Mucosa of descending colon (tissue), 3 donors: ENCODE results near the gene ASTL. TPM values are rescaled to one million over a fixed set of nuclear protein-coding genes. Genes with fewer than 3 reads are reported as not detected.
A peak's percentile ranks its signal among the peaks of the same experiment; 100 is the strongest.

ENCODE experiments used
- ATAC-seq: fragments of 200-7000 bp; cut with Tn5 transposase; one replicate; pipeline ENCODE4 v1.9.1; 2020; ENCODE audit warnings: mild to moderate bottlenecking, moderate library complexity
- DNase-seq, 3 donors: peaks; one replicate each; pipeline ENCODE4 v3.0.0-alpha.2; 2020
- H3K36me3 ChIP-seq: fragments of 200-600 bp; one replicate; pipeline ENCODE4 v1.8.0; 2021; ENCODE audit warnings: low read depth, mild to moderate bottlenecking
- H3K4me1 ChIP-seq: fragments of 200-600 bp; one replicate; pipeline ENCODE4 v1.8.0; 2021; ENCODE audit warnings: low read depth, mild to moderate bottlenecking
- H3K4me3 ChIP-seq: fragments of 200-600 bp; one replicate; pipeline ENCODE4 v1.8.0; 2021; ENCODE audit warnings: mild to moderate bottlenecking
- H3K9me3 ChIP-seq: fragments of 200-600 bp; one replicate; pipeline ENCODE4 v1.8.0; 2021; ENCODE audit warnings: mild to moderate bottlenecking
- intact Hi-C, 2 donors: fragments of 100-400 bp; cut with DNase I in 1 of 2; cut with micrococcal nuclease in 1 of 2; formaldehyde crosslinking; loops; one replicate each; pipeline versions ENCODE4 v1.11.0 to v1.11.1; 2022; cut with DNase I, micrococcal nuclease
- total RNA-seq, 3 donors: library from RNA; stranded (reverse); fragmentation: NEBNext Ultra II Directional in 2 of 3; extraction: Animal tissue kit (Norgen Biotek cat#: 25700) in 2 of 3; gene quantifications; one replicate each; pipeline versions ENCODE4 v1.2.1 to v1.2.4, GENCODE V29; 2021 to 2023
- TF ChIP-seq, protein P1 (sequence below): fragments of 200-600 bp; IDR thresholded peaks from one replicate; pipeline ENCODE4 v1.8.0; 2022; ENCODE audit warnings: antibody characterized with exemption, mild to moderate bottlenecking
- donor health status: DM: no; HTN: no; CAD: no; lungs with moderate emphysema.
- donor health status: DM: no; HTN: no; CAD: no.
- donor health status: DM: no; HTN: yes; CAD: no.

ASTL gene
- total RNA-seq, 3 donors from 2014 or later = not detected

DNA sequence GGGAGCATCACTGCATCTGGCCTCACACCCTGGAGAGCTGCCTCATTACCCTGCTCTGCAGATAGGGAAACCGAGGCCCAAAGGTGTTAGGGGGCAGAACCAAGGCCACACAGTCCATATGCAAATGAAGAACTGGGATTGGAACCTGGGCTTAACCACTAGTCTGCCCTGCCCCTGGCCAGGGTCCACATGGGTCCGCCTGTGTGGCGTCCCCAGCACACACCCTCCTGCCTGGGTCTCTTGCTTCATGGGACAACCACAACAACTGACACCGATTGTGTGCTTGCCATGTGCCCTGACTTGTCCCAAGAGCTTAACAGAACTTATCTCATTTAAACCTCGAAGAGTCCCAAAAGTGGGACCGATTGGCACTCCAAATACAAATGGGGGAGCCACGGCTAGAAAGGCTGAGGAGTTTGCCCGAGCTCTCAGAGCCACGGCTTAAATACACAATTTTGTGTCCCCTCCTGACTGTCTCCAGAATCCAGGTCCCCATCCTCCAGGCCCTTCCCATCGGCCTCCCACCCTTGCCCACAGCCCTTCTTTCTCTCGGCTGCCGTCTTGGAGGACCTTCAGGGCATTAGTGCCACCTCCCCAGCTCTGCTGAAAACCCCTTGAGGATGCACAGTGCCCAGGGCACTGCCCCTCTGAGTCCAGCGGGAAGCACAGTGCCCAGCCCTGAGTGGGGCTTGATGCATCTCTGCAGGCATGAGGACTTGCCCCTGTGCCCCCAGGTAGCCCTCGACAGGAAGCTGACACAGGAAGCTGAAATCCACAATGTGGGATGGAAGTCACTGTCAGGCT, 12.7 kb upstream of the ASTL start:
- H3K36me3 ChIP-seq = no peaks in the 10 kb centered on the region
- no peak for DNase-seq
- no peak overlapping the region for H3K4me3 ChIP-seq
- intact Hi-C loops = no loop called here
- peaks cover 6% of the 10 kb centered on the region for H3K4me1 ChIP-seq
- ATAC-seq = no peak
- no peaks in the 10 kb centered on the region for H3K9me3 ChIP-seq
- TF ChIP-seq, protein P1, sequence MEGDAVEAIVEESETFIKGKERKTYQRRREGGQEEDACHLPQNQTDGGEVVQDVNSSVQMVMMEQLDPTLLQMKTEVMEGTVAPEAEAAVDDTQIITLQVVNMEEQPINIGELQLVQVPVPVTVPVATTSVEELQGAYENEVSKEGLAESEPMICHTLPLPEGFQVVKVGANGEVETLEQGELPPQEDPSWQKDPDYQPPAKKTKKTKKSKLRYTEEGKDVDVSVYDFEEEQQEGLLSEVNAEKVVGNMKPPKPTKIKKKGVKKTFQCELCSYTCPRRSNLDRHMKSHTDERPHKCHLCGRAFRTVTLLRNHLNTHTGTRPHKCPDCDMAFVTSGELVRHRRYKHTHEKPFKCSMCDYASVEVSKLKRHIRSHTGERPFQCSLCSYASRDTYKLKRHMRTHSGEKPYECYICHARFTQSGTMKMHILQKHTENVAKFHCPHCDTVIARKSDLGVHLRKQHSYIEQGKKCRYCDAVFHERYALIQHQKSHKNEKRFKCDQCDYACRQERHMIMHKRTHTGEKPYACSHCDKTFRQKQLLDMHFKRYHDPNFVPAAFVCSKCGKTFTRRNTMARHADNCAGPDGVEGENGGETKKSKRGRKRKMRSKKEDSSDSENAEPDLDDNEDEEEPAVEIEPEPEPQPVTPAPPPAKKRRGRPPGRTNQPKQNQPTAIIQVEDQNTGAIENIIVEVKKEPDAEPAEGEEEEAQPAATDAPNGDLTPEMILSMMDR = no peak

DNA sequence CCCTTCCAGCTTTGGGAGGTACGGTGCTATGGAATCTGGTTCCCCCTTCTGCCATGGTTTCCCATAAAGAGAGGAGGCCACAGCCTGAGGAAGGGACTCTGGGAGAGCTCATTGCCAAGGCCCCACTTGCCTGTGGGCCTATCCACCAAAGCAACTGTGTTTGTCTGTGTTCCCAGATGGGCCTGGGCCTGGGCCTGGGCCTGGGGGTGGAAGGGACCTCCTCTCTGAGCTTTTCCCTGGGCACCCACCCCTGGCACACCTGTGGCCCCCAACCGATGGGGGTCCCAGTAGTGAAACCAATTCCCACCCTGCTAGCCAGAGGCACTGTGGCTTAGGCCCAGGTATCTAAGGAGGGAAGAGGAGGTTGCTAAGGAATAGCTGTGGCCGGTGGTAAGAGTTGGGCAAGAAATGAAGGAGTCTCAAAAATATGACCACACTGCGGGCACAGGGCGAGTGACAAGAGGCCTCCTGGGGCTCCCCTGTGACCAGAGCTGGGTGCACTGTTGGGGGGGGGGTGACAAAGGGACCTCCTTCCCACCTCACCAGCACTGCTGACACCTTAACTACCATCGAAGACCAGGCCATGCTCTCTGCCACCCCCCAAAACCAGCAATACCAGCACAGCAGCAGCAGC, 11.8 kb upstream of the ASTL start:
- peak in 1 of 3 donors; percentile 11 for DNase-seq
- TF ChIP-seq, protein P1 = no peak
- Histone ChIP-seq H3K36me3 (no peaks in the 10 kb centered on the region), H3K4me3 (no peak overlapping the region), H3K4me1 (peaks cover 6% of the 10 kb centered on the region), H3K9me3 (no peaks in the 10 kb centered on the region)
- intact Hi-C loops = no loop called here
- ATAC-seq = no peak

DNA sequence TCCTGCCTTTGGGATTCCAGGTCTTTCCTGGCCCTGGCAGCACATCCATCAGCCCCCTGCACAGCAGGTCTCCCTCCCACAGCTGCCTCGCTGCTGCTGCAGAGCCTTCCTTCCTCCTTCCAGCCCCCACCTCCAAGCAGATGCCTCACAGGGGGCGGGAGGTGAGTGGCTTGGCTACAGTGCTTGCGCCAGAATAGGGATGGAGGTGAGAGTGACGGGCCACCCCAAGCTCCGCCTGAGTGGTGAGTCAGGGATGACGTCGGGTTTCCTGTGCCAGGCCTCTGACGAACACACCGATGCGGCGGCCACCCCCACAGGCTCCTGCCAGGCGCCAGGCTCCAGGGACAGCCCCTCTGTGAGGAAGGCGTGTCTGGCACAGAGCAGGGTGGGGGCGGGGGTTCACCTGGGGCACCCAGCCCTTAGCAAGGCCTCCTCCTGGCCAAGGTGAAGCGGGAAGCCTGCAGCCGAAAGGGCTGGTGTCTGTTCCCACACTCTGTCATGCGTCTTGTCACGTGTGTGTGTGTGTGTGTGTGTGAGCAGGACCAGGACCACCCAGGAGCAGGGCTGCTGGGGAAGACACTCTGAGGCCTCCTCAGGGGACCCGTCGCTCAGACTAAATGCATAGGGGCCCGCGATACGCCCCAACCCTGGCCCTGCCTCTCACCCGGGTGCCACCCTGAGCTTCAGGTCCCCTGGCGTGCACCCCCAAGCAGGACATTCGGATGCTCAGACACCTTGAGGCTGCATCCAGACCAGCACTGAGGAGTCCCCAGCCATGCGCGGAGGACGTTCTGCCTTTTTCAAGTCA, 10.3 kb upstream of the ASTL start:
- Histone ChIP-seq H3K9me3 (no peaks in the 10 kb centered on the region), H3K36me3 (no peaks in the 10 kb centered on the region), H3K4me3 (no peak overlapping the region), H3K4me1 (peaks cover 13% of the 10 kb centered on the region)
- intact Hi-C loops = no loop called here
- DNase-seq (peak; percentile 78 to 95 (median 83)), ATAC-seq (peak; percentile 70)
- TF ChIP-seq, protein P1 = no peak

DNA sequence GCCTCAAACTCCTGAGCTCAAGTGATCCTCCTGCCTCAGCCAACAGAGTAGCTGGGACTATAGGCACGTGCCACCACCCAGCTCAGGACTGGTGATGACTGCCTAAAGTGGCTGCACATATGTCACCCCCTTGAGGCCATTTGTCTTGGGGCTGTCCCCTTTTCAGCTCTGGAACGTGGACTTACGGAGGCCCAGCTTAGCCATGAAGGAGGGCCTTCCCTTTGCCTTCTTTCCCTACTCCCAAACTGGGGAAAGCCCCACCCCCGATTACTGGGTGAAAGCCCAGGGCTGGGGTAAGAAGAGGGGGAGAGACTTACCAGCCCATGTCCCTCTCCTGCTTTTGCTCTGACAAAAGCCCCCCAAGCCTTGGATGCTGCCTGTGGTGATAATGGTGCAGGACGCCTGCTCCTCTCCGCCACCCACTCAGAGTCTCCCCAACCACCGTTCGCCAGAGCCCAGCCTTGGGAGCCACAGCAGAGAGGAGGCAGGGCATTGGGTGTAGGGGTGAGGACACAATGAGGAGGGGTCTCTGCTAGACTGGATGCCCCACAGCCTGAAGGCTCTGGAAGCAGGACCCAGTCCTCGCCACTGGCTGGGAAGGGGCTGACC, 9.4 kb upstream of the ASTL start:
- no peaks in the 10 kb centered on the region for H3K36me3 ChIP-seq
- DNase-seq = peak in 2 of 3 donors; percentile 29 to 50
- H3K9me3 ChIP-seq = no peaks in the 10 kb centered on the region
- no peak for ATAC-seq
- intact Hi-C loops = no loop called here
- TF ChIP-seq, protein P1 = no peak
- peaks cover 13% of the 10 kb centered on the region for H3K4me1 ChIP-seq
- H3K4me3 ChIP-seq = no peak overlapping the region

DNA sequence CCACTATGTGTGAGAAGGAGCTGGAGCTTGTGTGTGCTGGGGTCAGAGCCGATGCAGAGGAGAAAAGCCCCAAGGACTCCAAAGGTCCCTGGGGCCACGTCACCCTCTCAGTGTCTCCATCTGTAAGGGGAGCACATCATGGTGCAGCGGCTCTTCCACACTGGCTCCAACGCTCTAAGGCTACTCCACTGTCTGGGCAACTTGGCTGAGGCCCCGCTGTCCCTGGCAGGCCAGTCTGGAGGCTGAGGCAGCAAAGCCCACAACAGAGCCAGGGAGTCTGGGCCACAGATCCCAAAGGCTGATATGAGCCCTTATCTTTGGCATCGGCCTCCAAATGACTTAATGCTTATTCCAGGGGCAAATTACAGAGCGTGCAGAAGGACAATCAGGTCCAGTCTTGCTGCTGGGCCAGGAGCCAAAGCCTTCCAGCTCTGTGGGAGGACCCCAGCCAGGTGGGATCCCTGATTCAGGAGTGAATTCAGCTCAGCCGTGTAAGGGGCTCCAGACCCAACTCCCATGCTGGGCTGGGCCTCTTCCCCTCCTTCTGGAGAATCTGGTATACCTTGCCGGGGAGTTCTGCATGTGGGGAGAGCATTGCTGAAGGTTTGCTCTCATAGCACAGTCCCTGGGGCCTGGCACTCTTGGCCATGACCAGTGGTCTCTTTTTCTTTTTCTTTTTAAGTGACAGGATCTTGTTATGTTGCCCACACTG, 8.7 kb upstream of the ASTL start:
- ATAC-seq (no peak), DNase-seq (peak in 2 of 3 donors; percentile 33 to 56)
- no peaks in the 10 kb centered on the region for H3K36me3 ChIP-seq
- no peaks in the 10 kb centered on the region for H3K9me3 ChIP-seq
- intact Hi-C loops = no loop called here
- TF ChIP-seq, protein P1 = no peak
- H3K4me3 ChIP-seq = no peak overlapping the region
- peaks cover 13% of the 10 kb centered on the region for H3K4me1 ChIP-seq
